K562 (cell line): ENCODE measurements around the gene CD160. TPM values are rescaled to one million over a fixed set of nuclear protein-coding genes. Genes with fewer than 3 reads are reported as not detected.
"Not testable (repeated sequence)": the region's sequence is repeated elsewhere in the genome, so short reads cannot be mapped to it uniquely, and the experiment has no call there.

ENCODE experiments used
- ATAC-seq: fragments of 200-7000 bp; cut with Tn5 transposase; 3 replicates; pipeline ENCODE4 v1.9.1; 2020; ENCODE audit warnings: moderate library complexity
- BruUV-seq: library from RNA; stranded (reverse); fragments of 400-500 nt; replicated peaks from 2 replicates; lab custom pipeline; 2021; lab: Mats Ljungman, UMichigan
- CTCF ChIA-PET: fragments of 300-600 bp; formaldehyde crosslinking; extraction: SDS; loops from one replicate; lab custom pipeline; 2021; ENCODE audit warnings: low intra/inter-chr PET ratio; lab: Yijun Ruan, JAX
- POLR2A ChIA-PET: fragments of 300-600, 350-650 bp; sonication (Branson Sonifier 250); formaldehyde crosslinking; extraction: SDS; loops from one replicate; lab custom pipeline; 2021; ENCODE audit warnings: antibody characterized with exemption, inconsistent platforms; lab: Yijun Ruan, JAX
- DNase-seq, 4 experiments: peaks; one replicate each; pipeline versions ENCODE4 v3.0.0 to v3.0.0-alpha.2; 2011 to 2018; ENCODE audit warnings: low spot score in 3 of 4, mixed read lengths in 3 of 4; ENCODE audit errors: extremely low read depth in 1 of 4
- FAIRE-seq: peaks from 2 replicates; lab custom pipeline; 2011; peaks lifted over from hg19 to GRCh38; lab: Jason Lieb, UNC
- H2AFZ ChIP-seq: 2 replicates; pipeline ENCODE4 v1.6.0; 2011; ENCODE audit warnings: low read depth, low read length, control low read depth, inconsistent platforms
- H3K27ac ChIP-seq: fragments of 200-600 bp; 3 replicates; pipeline ENCODE4 v1.8.0; 2011; ENCODE audit warnings: low read depth, mild to moderate bottlenecking, control low read depth, inconsistent platforms, low read length, moderate library complexity, mixed read lengths; ENCODE audit errors: extremely low read depth
- H3K27me3 ChIP-seq, 2 experiments: fragments of 300-600 bp in 1 of 2; 2 replicates in 1 of 2; 3 replicates in 1 of 2; pipeline versions ENCODE4 v1.6.0 to v1.8.0; 2011; ENCODE audit warnings: inconsistent platforms in 2 of 2, low read length in 2 of 2, mild to moderate bottlenecking in 1 of 2, mixed read lengths in 1 of 2, moderate library complexity in 1 of 2; ENCODE audit not compliant: control insufficient read depth in 2 of 2, insufficient read depth in 2 of 2
- H3K36me3 ChIP-seq: fragments of 300-600 bp; 3 replicates; pipeline ENCODE4 v1.8.0; 2011; ENCODE audit warnings: mild to moderate bottlenecking, low read length, inconsistent platforms; ENCODE audit not compliant: control insufficient read depth, insufficient read depth
- H3K4me1 ChIP-seq, 2 experiments: fragments of 200-600 bp in 1 of 2; replicated peaks in 1 of 2; 2 replicates in 1 of 2; 3 replicates in 1 of 2; pipeline versions ENCODE4 v1.5.1 to v1.8.0; 2011; ENCODE audit warnings: inconsistent platforms in 2 of 2, low read length in 2 of 2, mild to moderate bottlenecking in 1 of 2, mixed read lengths in 1 of 2, moderate library complexity in 1 of 2; ENCODE audit not compliant: control insufficient read depth in 2 of 2, insufficient read depth in 2 of 2
- H3K4me2 ChIP-seq: 2 replicates; pipeline ENCODE4 v1.6.1; 2011; ENCODE audit warnings: low read length, control low read depth, inconsistent platforms, mixed read lengths; ENCODE audit not compliant: insufficient read depth
- H3K4me3 ChIP-seq: fragments of 200-600 bp; sonication (generic), shearing (Covaris generic); 2 replicates; pipeline ENCODE4 v1.5.1; 2016; ENCODE audit warnings: control low read depth, inconsistent platforms
- H3K79me2 ChIP-seq: fragments of 200-600 bp; 3 replicates; pipeline ENCODE4 v1.8.0; 2011; ENCODE audit warnings: low read length, inconsistent platforms; ENCODE audit not compliant: control insufficient read depth, insufficient read depth
- H3K9ac ChIP-seq, 2 experiments: 2 replicates each; pipeline versions ENCODE4 v1.6.0 to v1.6.1; 2011; ENCODE audit warnings: low read depth in 2 of 2, low read length in 2 of 2, control low read depth in 1 of 2, inconsistent platforms in 1 of 2, mild to moderate bottlenecking in 1 of 2, mixed read lengths in 1 of 2; ENCODE audit not compliant: insufficient read depth in 1 of 2
- H3K9me1 ChIP-seq: one replicate; pipeline ENCODE4 v1.6.0; 2011; ENCODE audit warnings: inconsistent platforms, mild to moderate bottlenecking, low read length, moderate library complexity; ENCODE audit not compliant: control insufficient read depth, insufficient read depth
- H3K9me3 ChIP-seq: replicated peaks from 2 replicates; pipeline ENCODE4 v1.5.1; 2011; ENCODE audit warnings: low read depth, low read length, inconsistent platforms; ENCODE audit not compliant: control insufficient read depth, insufficient read depth
- H4K20me1 ChIP-seq: replicated peaks from 2 replicates; pipeline ENCODE4 v1.6.1; 2011; ENCODE audit warnings: low read length, inconsistent platforms, mixed read lengths; ENCODE audit not compliant: control insufficient read depth, insufficient read depth
- ASH1L ChIP-seq: fragments of 450-650 bp; IDR thresholded peaks from 2 replicates; pipeline ENCODE4 v1.6.1; 2018; ENCODE audit warnings: borderline replicate concordance, mild to moderate bottlenecking, low read depth; ENCODE audit not compliant: partially characterized antibody
- FOXO4 ChIP-seq: fragments of 450-650 bp; formaldehyde crosslinking; IDR thresholded peaks from 2 replicates; pipeline ENCODE4 v1.4.0; 2020; ENCODE audit warnings: mild to moderate bottlenecking, moderate library complexity
- HMBOX1 ChIP-seq: sonication (generic); IDR thresholded peaks from 2 replicates; pipeline ENCODE4 v1.6.1; 2016
- NFXL1 ChIP-seq: fragments of 450-650 bp; formaldehyde crosslinking; IDR thresholded peaks from 2 replicates; pipeline ENCODE4 v1.4.0; 2021; ENCODE audit warnings: mild to moderate bottlenecking
- RBM25 ChIP-seq: fragments of 200-400 bp; formaldehyde crosslinking; IDR thresholded peaks from 2 replicates; pipeline ENCODE4 v1.6.1; 2018; ENCODE audit warnings: low read length, low read depth, moderate library complexity; ENCODE audit not compliant: severe bottlenecking
- STAT5A ChIP-seq: IDR thresholded peaks from 2 replicates; pipeline ENCODE4 v1.6.1; 2012; ENCODE audit warnings: low read length, inconsistent platforms, borderline replicate concordance
- ZNF146 ChIP-seq: IDR thresholded peaks from one replicate; pipeline ENCODE4 v1.6.1; 2018; ENCODE audit warnings: missing compliant biosample characterization; ENCODE audit not compliant: unreplicated experiment
- ZNF324 ChIP-seq: fragments of 250-450 bp; sonication (Bioruptor Pico); IDR thresholded peaks from 2 replicates; pipeline ENCODE4 v1.4.0; 2020; ENCODE audit warnings: mild to moderate bottlenecking
- WGBS: fragments of 100-300 bp; shearing (Covaris generic); methylation state at CpG from one replicate; pipeline ENCODE4 v1.1.6; 2016; ENCODE audit warnings: low coverage, mixed read lengths; ENCODE audit not compliant: insufficient coverage; ENCODE audit errors: missing lambda C conversion rate; 5-methylcytosine and 5-hydroxymethylcytosine counted together
- in situ Hi-C: fragments of 300-500 bp; cut with MboI; formaldehyde crosslinking; loops from 4 replicates; pipeline ENCODE4 v1.15.0; 2018; ENCODE audit warnings: inconsistent platforms, mixed read lengths
- intact Hi-C: fragments of 100-400 bp; cut with micrococcal nuclease; formaldehyde crosslinking; loops from 2 replicates; pipeline ENCODE4 v1.14.2; 2022
- polyA plus RNA-seq, 8 experiments: library from polyadenylated mRNA; depleted of rRNA in 4 of 8; stranded (reverse) in 5 of 8; unstranded in 3 of 8; fragments of >200 nt; fragmentation: Nextera tagmentation in 2 of 8; fragmentation: Illumina TruSeq in 1 of 8; extraction: Ambion mirVana in 2 of 8; extraction: Trizol in 1 of 8; gene quantifications; 2 replicates each; pipeline versions ENCODE4 v1.2.1 to v1.2.3, GENCODE V29; 2011 to 2014; ENCODE audit warnings: inconsistent platforms in 1 of 8, missing spikeins in 1 of 8
- total RNA-seq, 7 experiments: library from RNA; depleted of rRNA in 6 of 7; stranded (reverse); fragments of >200 nt in 6 of 7; fragmentation: Illumina TruSeq in 2 of 7; extraction: Trizol in 2 of 7; gene quantifications; 2 replicates each; pipeline versions ENCODE4 v1.2.1 to v1.2.3, GENCODE V29; 2011 to 2021; ENCODE audit warnings: low replicate concordance in 1 of 7

Gene CD160
- total and polyA plus RNA-seq, 9 of the 15 experiments (the other 6 are each of a cell fraction or from before 2014, with no cell fraction given), result 0.01 TPM; not detected in 8

GRCh38 chr1:145726193-145726592 is 6.9 kb downstream of the CD160 start:
- intact Hi-C loops, result loop anchor here (10.0 kb wide), 1 partner anchor 289 kb away; no protein-coding TSS in a partner anchor
- H4K20me1 ChIP-seq, H3K9me3 ChIP-seq, H3K4me2 ChIP-seq, H3K9ac ChIP-seq, H3K9me1 ChIP-seq, H2AFZ ChIP-seq, POLR2A ChIA-PET, BruUV-seq, H3K27me3 ChIP-seq, H3K36me3 ChIP-seq, H3K79me2 ChIP-seq, in situ Hi-C loops, FAIRE-seq, H3K4me3 ChIP-seq, H3K27ac ChIP-seq, ATAC-seq, CTCF ChIA-PET, H3K4me1 ChIP-seq, DNase-seq: not testable (repeated sequence)
- 59% methylated on average over 5 of the region's 5 CpGs for WGBS
- TF ChIP-seq RBM25 (peak; percentile 10), ZNF146 (CRISPR knock-in tag) (peak; percentile 76)

GRCh38 chr1:145729196-145729595 is 9.9 kb downstream of the CD160 start:
- ATAC-seq, result no peak
- no TSS peak for BruUV-seq
- no peak overlapping the region for H3K27ac ChIP-seq
- no peak for TF ChIP-seq HMBOX1
- TF ChIP-seq ASH1L, result no peak
- TF ChIP-seq STAT5A, result no peak
- no peak for TF ChIP-seq FOXO4 (CRISPR knock-in tag)
- TF ChIP-seq ZNF324, result no peak
- TF ChIP-seq NFXL1 (CRISPR knock-in tag), result no peak
- TF ChIP-seq, all 486 proteins: peak for 0
- Histone ChIP-seq H3K9me3 (no peaks in the 10 kb centered on the region), H4K20me1 (no peaks in the 10 kb centered on the region), H3K36me3 (no peaks in the 10 kb centered on the region), H3K4me2 (no peak overlapping the region), H2AFZ (no peak overlapping the region), H3K9ac (no peak overlapping the region), H3K4me1 (peaks cover 0 to 5% of the 10 kb centered on the region in 2 experiments; a peak in 1 of 5 replicates), H3K9me1 (no peaks in the 10 kb centered on the region), H3K79me2 (no peaks in the 10 kb centered on the region), H3K27me3 (no peaks in the 10 kb centered on the region), H3K4me3 (no peak overlapping the region)
- CTCF ChIA-PET, result no interaction called here
- DNase-seq, result no peak
- in situ Hi-C loops (no loop called here), intact Hi-C loops (loop anchor here (10.0 kb wide), 1 partner anchor 286 kb away; no protein-coding TSS in a partner anchor)
- WGBS, result 44% methylated on average over 5 of the region's 5 CpGs
- FAIRE-seq, result no peak
- POLR2A ChIA-PET, result no interaction called here
